AG04449 (cell line): ENCODE measurements around the gene OBSCN.

Source experiments
- CTCF ChIA-PET: fragments of 350-600 bp; formaldehyde crosslinking; extraction: SDS; loops from one replicate; lab custom pipeline; 2021; ENCODE audit warnings: antibody characterized with exemption; lab: Yijun Ruan, JAX
- POLR2A ChIA-PET: fragments of 400-600, 350-600 bp; formaldehyde crosslinking; extraction: SDS; loops from one replicate; lab custom pipeline; 2020; ENCODE audit warnings: antibody characterized with exemption, inconsistent platforms; lab: Yijun Ruan, JAX
- DNase-seq: peaks from one replicate; pipeline ENCODE4 v3.0.0-alpha.2; 2010; ENCODE audit warnings: low read depth, low spot score
- H3K4me3 ChIP-seq: 2 replicates; pipeline ENCODE4 v1.5.1; 2011; ENCODE audit warnings: low read depth, mild to moderate bottlenecking, control low read depth, low read length
- TF ChIP-seq, protein P1 (sequence below): IDR thresholded peaks from one replicate; pipeline ENCODE4 v1.5.1; 2011; ENCODE audit warnings: mild to moderate bottlenecking, moderate library complexity, low read length, control low read depth, inconsistent platforms; ENCODE audit not compliant: insufficient read depth; ENCODE audit errors: missing control alignments

OBSCN gene

DNA sequence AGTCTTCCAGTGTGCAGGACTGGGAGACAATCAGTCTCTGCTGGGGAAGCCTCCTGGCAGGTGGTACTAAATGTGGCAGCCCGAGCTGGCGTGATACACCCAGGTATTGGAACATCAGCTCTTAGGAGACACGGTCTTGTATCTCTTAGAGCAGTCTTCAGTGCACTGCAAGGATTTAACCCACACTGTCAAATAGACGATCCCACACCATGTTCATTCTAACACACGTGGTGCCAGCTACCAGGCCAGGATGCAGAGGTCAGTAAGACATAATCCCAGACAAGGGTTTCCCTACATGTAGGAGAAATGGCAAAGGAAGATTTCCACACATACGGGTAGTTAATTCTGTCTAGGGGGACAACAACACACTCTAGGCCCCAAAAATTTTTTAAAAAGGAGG, 190.1 kb downstream of the OBSCN start:
- POLR2A ChIA-PET: no interaction called here

DNA sequence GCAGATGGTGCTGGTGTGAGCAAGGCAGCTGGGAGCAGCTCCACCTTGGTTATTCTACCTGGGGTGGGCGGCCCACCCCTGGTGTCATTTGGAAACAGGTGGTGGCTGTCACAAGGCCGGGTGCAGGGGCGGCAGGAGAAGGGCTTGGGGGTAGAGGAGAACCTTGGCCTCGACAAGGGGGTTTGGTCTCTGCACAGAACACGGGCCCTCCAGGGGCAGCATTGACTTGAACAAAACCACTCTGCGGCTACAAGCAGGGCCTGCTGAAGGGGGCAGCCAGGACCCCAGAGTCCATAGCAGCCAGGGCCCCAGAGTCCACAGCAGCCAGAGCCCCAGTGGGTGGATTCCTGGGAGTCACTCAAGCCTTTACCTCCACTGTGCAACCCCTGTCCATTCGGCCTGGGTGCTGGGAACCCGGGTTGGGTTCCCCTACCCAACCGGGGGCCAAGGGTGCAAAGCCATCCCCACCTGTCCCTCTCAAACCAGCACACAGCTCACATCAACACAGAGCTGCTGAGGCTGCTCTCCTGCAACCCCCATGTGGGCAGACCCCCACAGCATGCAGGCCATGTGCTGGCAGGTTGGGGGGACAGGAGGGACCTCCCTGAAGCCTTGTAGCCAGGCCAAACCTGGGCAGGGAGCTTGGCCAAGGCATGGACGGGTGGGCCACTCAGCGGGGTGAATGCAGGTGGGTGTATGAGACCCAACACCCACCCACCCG, 191.1 kb downstream of the OBSCN start:
- POLR2A ChIA-PET: no interaction called here
- CTCF ChIA-PET: no interaction called here
- no peak for DNase-seq
- TF ChIP-seq, protein P1, sequence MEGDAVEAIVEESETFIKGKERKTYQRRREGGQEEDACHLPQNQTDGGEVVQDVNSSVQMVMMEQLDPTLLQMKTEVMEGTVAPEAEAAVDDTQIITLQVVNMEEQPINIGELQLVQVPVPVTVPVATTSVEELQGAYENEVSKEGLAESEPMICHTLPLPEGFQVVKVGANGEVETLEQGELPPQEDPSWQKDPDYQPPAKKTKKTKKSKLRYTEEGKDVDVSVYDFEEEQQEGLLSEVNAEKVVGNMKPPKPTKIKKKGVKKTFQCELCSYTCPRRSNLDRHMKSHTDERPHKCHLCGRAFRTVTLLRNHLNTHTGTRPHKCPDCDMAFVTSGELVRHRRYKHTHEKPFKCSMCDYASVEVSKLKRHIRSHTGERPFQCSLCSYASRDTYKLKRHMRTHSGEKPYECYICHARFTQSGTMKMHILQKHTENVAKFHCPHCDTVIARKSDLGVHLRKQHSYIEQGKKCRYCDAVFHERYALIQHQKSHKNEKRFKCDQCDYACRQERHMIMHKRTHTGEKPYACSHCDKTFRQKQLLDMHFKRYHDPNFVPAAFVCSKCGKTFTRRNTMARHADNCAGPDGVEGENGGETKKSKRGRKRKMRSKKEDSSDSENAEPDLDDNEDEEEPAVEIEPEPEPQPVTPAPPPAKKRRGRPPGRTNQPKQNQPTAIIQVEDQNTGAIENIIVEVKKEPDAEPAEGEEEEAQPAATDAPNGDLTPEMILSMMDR: no peak
- no peak overlapping the region for H3K4me3 ChIP-seq

More for the DNA sequence above, 190.1 kb downstream of the OBSCN start:
- H3K4me3 ChIP-seq: no peak overlapping the region
- no peak for DNase-seq
- TF ChIP-seq, protein P1: no peak
- CTCF ChIA-PET: no interaction called here

DNA sequence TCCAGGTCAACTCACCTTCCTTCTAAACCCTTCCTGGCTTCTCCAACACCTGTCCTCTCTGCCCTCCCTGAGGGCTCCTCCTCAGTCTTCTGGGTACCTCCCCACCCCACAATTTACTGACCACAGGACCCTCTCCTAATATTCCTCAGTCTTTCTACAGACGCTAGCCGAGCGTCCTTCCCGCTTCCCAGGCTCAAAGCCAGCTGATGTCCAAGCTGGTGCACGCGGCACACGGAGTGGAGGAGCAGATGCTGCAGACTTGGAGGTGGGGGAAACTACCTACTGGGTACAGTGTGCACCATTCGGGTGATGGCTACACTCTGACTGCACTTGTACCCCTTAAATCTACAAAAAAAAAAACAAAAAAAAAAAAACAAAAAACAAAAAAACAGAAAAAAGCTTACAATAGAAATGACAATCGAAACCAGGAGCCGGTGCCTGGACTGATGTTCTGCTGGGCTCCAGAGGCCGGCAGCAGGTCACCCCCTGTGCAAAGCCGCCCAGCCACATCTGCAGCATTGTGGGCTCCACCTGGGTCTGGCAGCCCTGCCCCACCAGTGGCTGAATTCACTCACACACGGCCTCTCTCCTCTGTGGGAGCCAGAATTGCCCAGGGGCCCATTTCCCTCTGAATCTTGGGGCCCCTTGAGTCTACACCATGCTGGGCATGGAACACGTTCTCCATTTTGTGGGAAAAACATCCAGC, 191.8 kb downstream of the OBSCN start:
- no peak overlapping the region for H3K4me3 ChIP-seq
- TF ChIP-seq, protein P1: no peak
- CTCF ChIA-PET: no interaction called here
- POLR2A ChIA-PET: no interaction called here
- DNase-seq: no peak

DNA sequence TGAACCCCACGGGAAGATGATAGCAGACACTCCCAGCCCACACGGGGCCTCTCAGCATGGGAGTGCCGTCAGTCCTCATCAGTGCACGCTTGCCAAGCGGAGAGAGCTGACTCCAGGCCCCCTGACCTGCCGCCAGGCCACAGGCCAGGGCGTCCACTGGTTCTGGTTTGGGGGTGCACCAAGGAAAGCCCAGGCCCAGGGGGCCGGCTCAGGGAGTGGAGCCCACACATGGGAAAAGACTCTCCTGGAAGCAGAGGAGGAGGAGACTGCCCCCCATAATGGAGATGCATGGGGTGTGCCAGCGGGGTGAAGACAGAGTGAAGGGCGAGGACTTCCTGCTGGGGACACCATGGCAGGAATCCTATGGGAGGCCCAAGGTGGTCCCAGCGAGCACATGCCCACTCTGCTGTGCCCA, 192.4 kb downstream of the OBSCN start:
- DNase-seq: no peak
- TF ChIP-seq, protein P1: no peak
- H3K4me3 ChIP-seq: no peak overlapping the region
- ChIA-PET POLR2A (no interaction called here), CTCF (no interaction called here)

DNA sequence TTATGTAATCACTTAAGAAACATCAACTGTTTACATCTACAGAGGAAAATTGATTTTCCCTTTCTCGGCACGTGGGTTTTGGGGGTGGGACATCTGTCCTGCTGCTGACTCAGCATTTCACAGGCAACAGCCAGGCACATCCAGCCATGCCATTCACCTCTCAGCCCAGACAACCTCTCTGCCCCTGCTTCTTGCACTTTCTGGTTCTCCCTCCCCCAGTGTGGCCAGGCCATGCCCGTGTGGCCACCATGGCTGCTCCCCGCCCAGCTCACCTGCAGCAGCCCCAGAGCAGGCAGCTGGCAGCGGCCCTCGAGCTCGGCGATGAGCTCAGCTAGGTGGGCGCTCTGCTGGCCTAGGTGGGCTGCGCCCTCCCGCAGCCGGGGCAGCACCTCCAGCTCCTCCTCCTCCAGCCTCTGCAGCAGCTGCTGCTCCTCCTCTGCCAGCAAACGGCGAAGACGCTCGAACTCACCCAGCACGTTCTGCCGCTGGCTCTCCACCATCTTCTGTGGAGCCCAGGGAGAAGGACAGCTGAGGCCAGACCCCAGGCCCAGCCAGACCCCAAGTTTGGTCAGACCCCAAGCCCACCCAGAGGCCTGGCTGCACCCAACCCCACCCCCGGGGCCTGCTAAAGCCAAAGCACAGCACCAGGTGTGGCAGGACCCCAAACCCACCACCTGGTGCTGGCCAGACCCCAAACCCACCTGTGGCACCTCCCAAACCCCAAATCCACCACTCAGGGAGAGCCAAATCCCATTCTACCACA, 193.0 kb downstream of the OBSCN start:
- ChIA-PET CTCF (no interaction called here), POLR2A (no interaction called here)

More for the DNA sequence above, 193.0 kb downstream of the OBSCN start:
- no peak overlapping the region for H3K4me3 ChIP-seq
- TF ChIP-seq, protein P1: no peak
- DNase-seq: no peak
